Osteocyte (in vitro differentiated cells): ENCODE measurements around the gene C13orf46. TPM values are rescaled to one million over a fixed set of nuclear protein-coding genes. Genes with fewer than 3 reads are reported as not detected.
"Not testable (repeated sequence)": the region's sequence is repeated elsewhere in the genome, so short reads cannot be mapped to it uniquely, and the experiment has no call there.

Experiments
- DNase-seq: peaks from one replicate; pipeline ENCODE4 v3.0.0; 2021; ENCODE audit warnings: mixed read lengths; ENCODE audit not compliant: unreplicated experiment; ENCODE audit errors: extremely low spot score
- H3K27ac Mint-ChIP-seq: one replicate; pipeline ENCODE4 v1.8.0; 2021; ENCODE audit warnings: mild to moderate bottlenecking, mixed read lengths; ENCODE audit not compliant: unreplicated experiment
- H3K27me3 Mint-ChIP-seq: one replicate; pipeline ENCODE4 v1.8.0; 2021; ENCODE audit warnings: mixed read lengths; ENCODE audit not compliant: unreplicated experiment
- H3K36me3 Mint-ChIP-seq: one replicate; pipeline ENCODE4 v1.8.0; 2021; ENCODE audit warnings: mixed read lengths; ENCODE audit not compliant: unreplicated experiment
- H3K4me1 Mint-ChIP-seq: one replicate; pipeline ENCODE4 v1.8.0; 2021; ENCODE audit warnings: mixed read lengths; ENCODE audit not compliant: unreplicated experiment
- H3K4me3 Mint-ChIP-seq: one replicate; pipeline ENCODE4 v1.8.0; 2021; ENCODE audit warnings: mild to moderate bottlenecking, moderate library complexity, mixed read lengths; ENCODE audit not compliant: unreplicated experiment
- H3K9me3 Mint-ChIP-seq: one replicate; pipeline ENCODE4 v1.8.0; 2021; ENCODE audit warnings: mixed read lengths; ENCODE audit not compliant: unreplicated experiment
- total RNA-seq: library from RNA; stranded (reverse); gene quantifications from 2 replicates; pipeline ENCODE4 v1.2.1, GENCODE V29; 2021
- TF ChIP-seq, protein P1 (sequence below): fragments of 200-600 bp; sonication (generic); IDR thresholded peaks from 2 replicates; pipeline ENCODE4 v1.5.0; 2021; ENCODE audit warnings: antibody characterized with exemption, mild to moderate bottlenecking, moderate library complexity

The C13orf46 gene
- total RNA-seq, 1 donor from 2014 or later, result 2.4 TPM

DNA sequence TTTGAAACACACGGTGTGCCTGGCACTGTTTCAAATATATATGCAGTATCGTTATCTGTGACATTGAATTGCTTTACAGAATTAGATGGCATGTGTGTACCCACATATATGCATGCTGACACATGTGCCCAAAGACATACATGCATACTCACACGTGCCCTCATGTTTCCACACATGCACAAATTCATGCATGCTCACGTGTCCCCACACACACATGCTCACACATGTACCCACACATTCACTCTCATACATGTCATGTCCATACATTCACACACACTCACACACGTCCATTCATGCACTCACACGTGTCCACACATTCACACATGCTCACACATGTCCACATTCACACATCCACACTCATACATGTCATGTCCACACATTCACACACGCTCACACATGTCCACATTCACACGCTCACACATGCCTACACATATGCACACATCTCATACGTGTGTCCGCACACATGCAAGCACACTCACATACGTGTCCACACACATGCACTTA, 17.9 kb upstream of the C13orf46 start:
- H3K36me3 Mint-ChIP-seq, result peaks cover 37% of the 10 kb centered on the region

DNA sequence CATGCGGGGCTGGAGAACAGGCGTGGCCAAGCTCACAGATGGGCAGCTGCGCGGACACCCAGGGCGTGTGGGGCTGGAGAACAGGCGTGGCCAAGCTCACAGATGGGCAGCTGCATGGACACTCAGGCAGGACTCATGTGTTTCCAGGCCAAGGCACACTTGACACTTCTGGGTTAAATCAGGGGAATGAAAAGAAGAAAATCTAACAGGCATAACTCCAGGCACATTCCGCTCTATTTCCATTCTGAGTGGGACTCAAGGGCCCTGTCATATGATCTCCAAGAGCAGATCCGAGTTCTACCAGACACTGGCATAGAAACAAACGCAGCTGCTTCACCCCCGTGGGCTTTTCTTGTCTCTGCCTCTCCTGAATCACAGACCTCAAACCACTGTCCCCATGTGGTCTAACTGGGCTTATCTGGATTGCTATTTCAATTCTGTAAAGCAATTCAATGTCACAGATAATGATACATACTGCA, 17.4 kb upstream of the C13orf46 start:
- Mint-ChIP-seq H3K36me3 (peaks cover 37% of the 10 kb centered on the region), H3K4me3 (no peak overlapping the region), H3K27me3 (no peaks in the 10 kb centered on the region), H3K27ac (no peak overlapping the region), H3K4me1 (no peaks in the 10 kb centered on the region), H3K9me3 (no peaks in the 10 kb centered on the region)
- DNase-seq, result no peak
- TF ChIP-seq, protein P1, sequence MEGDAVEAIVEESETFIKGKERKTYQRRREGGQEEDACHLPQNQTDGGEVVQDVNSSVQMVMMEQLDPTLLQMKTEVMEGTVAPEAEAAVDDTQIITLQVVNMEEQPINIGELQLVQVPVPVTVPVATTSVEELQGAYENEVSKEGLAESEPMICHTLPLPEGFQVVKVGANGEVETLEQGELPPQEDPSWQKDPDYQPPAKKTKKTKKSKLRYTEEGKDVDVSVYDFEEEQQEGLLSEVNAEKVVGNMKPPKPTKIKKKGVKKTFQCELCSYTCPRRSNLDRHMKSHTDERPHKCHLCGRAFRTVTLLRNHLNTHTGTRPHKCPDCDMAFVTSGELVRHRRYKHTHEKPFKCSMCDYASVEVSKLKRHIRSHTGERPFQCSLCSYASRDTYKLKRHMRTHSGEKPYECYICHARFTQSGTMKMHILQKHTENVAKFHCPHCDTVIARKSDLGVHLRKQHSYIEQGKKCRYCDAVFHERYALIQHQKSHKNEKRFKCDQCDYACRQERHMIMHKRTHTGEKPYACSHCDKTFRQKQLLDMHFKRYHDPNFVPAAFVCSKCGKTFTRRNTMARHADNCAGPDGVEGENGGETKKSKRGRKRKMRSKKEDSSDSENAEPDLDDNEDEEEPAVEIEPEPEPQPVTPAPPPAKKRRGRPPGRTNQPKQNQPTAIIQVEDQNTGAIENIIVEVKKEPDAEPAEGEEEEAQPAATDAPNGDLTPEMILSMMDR, result no peak

More for the DNA sequence above, 17.9 kb upstream of the C13orf46 start:
- H3K9me3 Mint-ChIP-seq, result no peaks in the 10 kb centered on the region
- no peak for DNase-seq
- H3K27me3 Mint-ChIP-seq, result no peaks in the 10 kb centered on the region
- H3K27ac Mint-ChIP-seq, result no peak overlapping the region
- H3K4me1 Mint-ChIP-seq, result no peaks in the 10 kb centered on the region
- TF ChIP-seq, protein P1, result no peak
- no peak overlapping the region for H3K4me3 Mint-ChIP-seq

DNA sequence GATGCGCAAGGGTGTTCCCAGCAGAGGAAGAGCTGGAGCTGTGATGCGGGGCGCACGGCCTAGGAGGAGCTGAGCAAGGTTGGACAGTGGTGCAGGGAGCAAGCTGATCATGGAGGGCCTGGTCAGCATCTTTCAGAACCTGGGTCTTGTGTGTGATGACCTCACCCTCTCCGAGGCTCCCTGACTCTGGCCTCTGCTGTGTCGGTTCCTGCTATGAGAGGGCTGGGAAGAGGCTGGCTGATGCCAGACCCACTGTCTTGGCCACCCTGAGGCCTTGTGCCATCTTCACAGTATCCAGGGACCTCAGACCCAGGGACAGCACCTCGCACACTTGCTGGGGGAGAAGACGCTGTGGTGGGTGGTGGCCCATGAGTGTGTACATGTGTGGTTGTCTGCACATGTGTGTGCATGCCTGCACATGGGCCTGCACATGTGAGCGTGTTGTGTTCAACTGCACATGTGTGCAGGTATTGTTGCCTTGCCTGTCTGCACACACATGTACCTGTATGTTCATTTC, 16.5 kb upstream of the C13orf46 start:
- no peak for DNase-seq
- TF ChIP-seq, protein P1, result no peak
- Mint-ChIP-seq H3K9me3 (no peaks in the 10 kb centered on the region), H3K4me1 (no peaks in the 10 kb centered on the region), H3K27ac (no peak overlapping the region), H3K4me3 (no peak overlapping the region), H3K27me3 (no peaks in the 10 kb centered on the region), H3K36me3 (peaks cover 37% of the 10 kb centered on the region)

GRCh38 chr13:113989585-113990300, 15.9 kb upstream of the C13orf46 start:
- H3K27ac Mint-ChIP-seq, result no peak overlapping the region
- no peak for DNase-seq
- H3K4me1 Mint-ChIP-seq, result no peaks in the 10 kb centered on the region
- TF ChIP-seq, protein P1, result no peak
- H3K27me3 Mint-ChIP-seq, result no peaks in the 10 kb centered on the region
- peaks cover 34% of the 10 kb centered on the region for H3K36me3 Mint-ChIP-seq
- H3K9me3 Mint-ChIP-seq, result no peaks in the 10 kb centered on the region
- no peak overlapping the region for H3K4me3 Mint-ChIP-seq

GRCh38 chr13:113988859-113989258, 15.0 kb upstream of the C13orf46 start:
- H3K4me1 Mint-ChIP-seq, DNase-seq, H3K4me3 Mint-ChIP-seq, H3K9me3 Mint-ChIP-seq, H3K27ac Mint-ChIP-seq, H3K27me3 Mint-ChIP-seq: not testable (repeated sequence)
- peaks cover 26% of the 10 kb centered on the region for H3K36me3 Mint-ChIP-seq
